Mononuclear cell (primary cell): ENCODE measurements around the gene SH3RF1. TPM values are rescaled to one million over a fixed set of nuclear protein-coding genes. Genes with fewer than 3 reads are reported as not detected.

ENCODE experiments used
- H3K27me3 ChIP-seq: 2 replicates; pipeline ENCODE4 v1.6.0; 2011; ENCODE audit warnings: low read length, control low read depth; ENCODE audit not compliant: insufficient read depth
- H3K4me1 ChIP-seq: 2 replicates; pipeline ENCODE4 v1.5.1; 2011; ENCODE audit warnings: mild to moderate bottlenecking, low read length, control low read depth; ENCODE audit not compliant: insufficient read depth
- H3K4me3 ChIP-seq: 2 replicates; pipeline ENCODE4 v1.5.1; 2011; ENCODE audit warnings: mild to moderate bottlenecking, low read length, moderate library complexity
- H3K9me3 ChIP-seq: 2 replicates; pipeline ENCODE4 v1.5.1; 2011; ENCODE audit warnings: low read depth, mild to moderate bottlenecking, control low read depth, low read length
- total RNA-seq: library from RNA; depleted of rRNA; stranded (reverse); fragments of >200 nt; gene quantifications from one replicate; pipeline ENCODE4 v1.2.3, GENCODE V29; 2012

The SH3RF1 gene
- total RNA-seq, 1 donor, result 0.94 TPM

- no peak overlapping the region for H3K4me3 ChIP-seq
- H3K4me1 ChIP-seq, result no peaks in the 10 kb centered on the region
- no peaks in the 10 kb centered on the region for H3K9me3 ChIP-seq
- H3K27me3 ChIP-seq, result no peaks in the 10 kb centered on the region
Observed at GRCh38 chr4:169121861-169122382, 148.8 kb downstream of the SH3RF1 start.

DNA sequence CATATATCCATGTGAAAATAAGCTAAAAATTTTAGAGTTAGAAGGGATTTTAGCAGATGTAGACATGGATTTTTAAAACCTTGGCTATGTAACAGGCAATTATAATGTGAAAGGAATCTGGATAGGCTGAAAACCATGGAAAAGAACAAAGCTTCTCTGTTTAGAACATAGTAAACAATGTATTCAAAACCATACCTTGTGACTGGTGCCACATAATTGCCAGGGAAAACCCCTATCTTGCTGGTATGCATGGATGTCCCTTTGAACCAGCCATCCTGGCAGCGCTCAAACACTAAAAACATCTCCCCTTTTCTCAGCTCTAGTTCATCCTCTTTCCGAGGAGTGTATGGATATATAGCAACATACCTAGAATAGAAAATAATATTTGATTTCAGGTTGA, 150.1 kb downstream of the SH3RF1 start:
- no peaks in the 10 kb centered on the region for H3K9me3 ChIP-seq
- no peaks in the 10 kb centered on the region for H3K4me1 ChIP-seq
- H3K4me3 ChIP-seq, result no peak overlapping the region
- no peaks in the 10 kb centered on the region for H3K27me3 ChIP-seq

DNA sequence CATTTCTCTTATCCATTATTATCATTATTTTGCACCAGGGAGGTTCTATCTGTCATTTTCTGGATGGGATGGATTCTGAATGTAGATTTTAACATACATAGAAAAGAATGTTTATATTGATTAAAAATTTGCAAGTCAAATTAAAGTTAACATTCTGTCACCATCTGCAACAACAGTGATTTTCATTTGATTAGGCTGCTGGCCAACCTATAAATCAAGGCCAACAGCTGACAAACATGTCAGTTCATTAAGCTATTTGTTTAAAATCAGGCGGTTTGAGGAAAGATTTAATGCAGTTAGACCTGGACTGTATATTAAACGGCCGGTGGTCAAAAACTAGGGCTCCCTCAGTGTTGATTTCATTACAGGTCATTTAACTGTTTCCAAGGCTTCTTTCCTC, 151.2 kb downstream of the SH3RF1 start:
- no peaks in the 10 kb centered on the region for H3K9me3 ChIP-seq
- H3K4me1 ChIP-seq, result no peaks in the 10 kb centered on the region
- H3K27me3 ChIP-seq, result no peaks in the 10 kb centered on the region
- no peak overlapping the region for H3K4me3 ChIP-seq

DNA sequence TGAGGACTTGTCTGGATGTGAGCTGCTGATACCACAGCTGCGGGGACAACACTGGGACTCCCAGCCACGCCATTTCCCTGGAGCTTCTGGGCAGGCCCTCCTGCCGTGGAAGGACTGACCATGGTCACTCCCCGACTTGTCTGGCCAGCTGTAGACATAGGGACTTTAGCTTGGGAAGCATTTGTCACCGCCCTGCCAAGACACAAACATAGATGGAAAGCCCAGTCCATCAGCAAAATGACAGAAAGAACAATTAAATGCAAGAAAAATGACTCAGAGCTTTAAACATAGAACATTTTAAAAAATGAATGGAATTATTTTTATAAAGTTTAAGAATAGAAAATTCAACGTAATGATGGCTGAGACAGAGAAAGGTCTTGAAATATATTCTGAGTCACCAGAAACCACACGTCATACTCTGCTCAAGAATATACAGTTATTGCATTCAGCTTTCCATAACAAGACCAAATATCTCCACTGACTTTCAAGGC, 153.1 kb downstream of the SH3RF1 start:
- no peaks in the 10 kb centered on the region for H3K27me3 ChIP-seq
- no peak overlapping the region for H3K4me3 ChIP-seq
- H3K4me1 ChIP-seq, result no peaks in the 10 kb centered on the region

DNA sequence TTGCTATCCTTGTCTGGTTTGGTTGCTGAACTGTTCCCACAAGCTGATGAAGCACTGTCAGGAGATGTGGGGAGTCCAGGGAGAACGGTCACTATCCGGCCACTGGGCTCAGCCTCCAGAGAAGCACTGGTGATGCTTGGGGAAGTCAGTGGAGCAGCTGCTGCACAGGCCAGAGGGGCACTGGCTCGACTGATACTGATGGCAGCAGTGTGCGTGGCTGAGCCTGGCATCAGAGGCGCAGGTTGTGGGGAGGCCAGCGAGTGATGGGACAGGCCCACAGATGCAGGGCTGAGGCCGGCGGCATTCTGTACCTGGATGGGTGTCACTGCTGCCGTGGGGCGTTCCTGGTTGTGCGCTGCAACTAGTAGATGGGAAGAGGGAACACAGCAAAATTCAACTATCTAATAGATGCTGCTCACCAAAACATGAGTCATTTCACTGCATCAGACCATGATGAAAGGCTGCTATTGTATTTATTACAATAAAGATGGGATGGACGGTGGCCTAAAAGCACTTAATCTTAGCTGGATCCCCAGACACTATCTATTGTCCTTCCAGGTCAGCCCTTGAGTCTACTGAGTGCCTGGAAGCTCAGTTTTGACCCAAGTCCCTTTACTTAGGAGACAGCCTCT, 154.4 kb downstream of the SH3RF1 start:
- Histone ChIP-seq H3K27me3 (no peaks in the 10 kb centered on the region), H3K4me1 (no peaks in the 10 kb centered on the region), H3K4me3 (no peak overlapping the region), H3K9me3 (no peaks in the 10 kb centered on the region)

More for the DNA sequence above, 153.1 kb downstream of the SH3RF1 start:
- H3K9me3 ChIP-seq, result no peaks in the 10 kb centered on the region

DNA sequence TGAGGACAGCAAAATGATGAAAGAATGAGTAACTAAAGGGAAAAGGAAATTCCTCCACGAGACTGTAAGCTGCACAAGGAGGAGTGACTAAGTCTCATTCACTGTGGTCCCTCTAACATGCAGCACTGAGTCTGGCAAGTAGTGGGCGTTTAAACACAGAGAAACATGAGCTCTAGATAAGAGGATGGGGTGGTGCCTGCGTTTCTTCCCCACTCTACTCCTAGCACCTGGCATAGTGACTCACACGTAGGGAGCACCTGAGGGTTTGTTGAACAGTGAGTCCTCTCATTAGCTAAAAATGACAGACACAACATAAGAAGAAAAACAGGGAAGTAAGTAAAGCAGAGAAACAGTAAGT, 154.9 kb downstream of the SH3RF1 start:
- H3K4me1 ChIP-seq, result no peaks in the 10 kb centered on the region
- no peaks in the 10 kb centered on the region for H3K27me3 ChIP-seq
- no peak overlapping the region for H3K4me3 ChIP-seq
- H3K9me3 ChIP-seq, result no peaks in the 10 kb centered on the region

GRCh38 chr4:169115144-169115896, 155.4 kb downstream of the SH3RF1 start:
- H3K9me3 ChIP-seq, result no peaks in the 10 kb centered on the region
- H3K27me3 ChIP-seq, result no peaks in the 10 kb centered on the region
- no peak overlapping the region for H3K4me3 ChIP-seq
- H3K4me1 ChIP-seq, result no peaks in the 10 kb centered on the region

DNA sequence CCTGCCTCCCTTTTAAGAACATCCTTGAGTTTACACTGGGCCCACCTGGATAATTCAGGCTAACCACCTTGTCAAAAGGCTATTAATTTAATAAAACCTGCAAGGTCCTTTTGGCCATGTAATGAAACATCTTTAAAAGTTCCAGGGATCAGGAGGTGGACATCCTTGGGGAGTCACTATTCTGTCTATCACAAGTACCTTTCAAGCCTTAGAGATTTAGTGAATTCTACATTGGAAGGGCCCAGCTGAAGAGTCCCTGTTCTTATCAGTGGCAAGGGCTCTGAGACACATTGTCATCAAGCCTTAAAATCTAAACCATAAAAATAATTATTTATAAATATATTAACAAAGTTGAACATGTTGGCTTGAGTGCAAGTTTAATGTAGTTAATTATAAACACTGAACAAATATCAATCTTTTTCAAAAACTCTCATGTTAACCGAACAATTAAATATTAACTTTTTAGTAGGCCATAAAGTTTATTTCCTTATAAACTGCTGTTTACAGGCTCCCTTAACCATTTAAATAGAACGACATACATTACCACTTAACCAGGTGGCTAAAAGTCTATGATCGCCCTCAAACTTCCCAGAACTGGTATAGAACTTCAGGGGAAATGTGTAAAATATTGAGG, 156.3 kb downstream of the SH3RF1 start:
- no peak overlapping the region for H3K4me3 ChIP-seq
- no peaks in the 10 kb centered on the region for H3K27me3 ChIP-seq
- no peaks in the 10 kb centered on the region for H3K9me3 ChIP-seq
- H3K4me1 ChIP-seq, result no peaks in the 10 kb centered on the region

- no peaks in the 10 kb centered on the region for H3K4me1 ChIP-seq
- no peak overlapping the region for H3K4me3 ChIP-seq
- H3K27me3 ChIP-seq, result no peaks in the 10 kb centered on the region
- no peaks in the 10 kb centered on the region for H3K9me3 ChIP-seq
Observed at GRCh38 chr4:169110633-169111032, 160.1 kb downstream of the SH3RF1 start.

DNA sequence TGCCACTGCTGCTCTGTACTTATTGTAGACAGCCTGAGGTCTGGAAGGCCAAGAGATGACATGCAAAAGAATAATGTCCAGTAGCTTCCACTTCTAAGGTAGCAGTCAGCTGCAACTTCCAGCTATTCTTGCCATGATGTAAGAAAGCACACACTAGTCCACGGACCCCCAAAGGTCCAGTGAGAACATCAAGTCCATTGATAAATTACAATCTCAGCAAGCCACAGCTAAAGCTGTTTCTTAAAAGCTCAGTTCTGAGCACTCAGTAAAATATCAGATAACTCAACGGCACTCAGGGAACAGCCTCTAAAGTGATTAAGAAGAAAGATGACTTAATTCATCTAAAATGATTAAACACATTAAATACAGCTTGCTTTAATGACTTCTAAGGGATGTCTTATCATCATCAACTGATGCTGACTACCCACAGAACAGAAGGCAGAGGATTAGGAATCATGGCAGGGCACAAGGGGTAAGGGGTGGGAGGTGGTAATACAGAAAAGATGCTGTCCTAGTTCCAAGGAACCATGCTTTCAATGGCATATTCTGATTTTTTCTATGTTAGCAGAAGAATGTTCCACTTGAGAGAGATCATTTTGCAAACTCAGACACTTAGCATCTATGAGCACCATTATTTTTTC, 161.6 kb downstream of the SH3RF1 start:
- no peaks in the 10 kb centered on the region for H3K9me3 ChIP-seq
- H3K27me3 ChIP-seq, result no peaks in the 10 kb centered on the region
- H3K4me1 ChIP-seq, result no peaks in the 10 kb centered on the region
- H3K4me3 ChIP-seq, result no peak overlapping the region

- Histone ChIP-seq H3K4me1 (no peaks in the 10 kb centered on the region), H3K9me3 (no peaks in the 10 kb centered on the region), H3K27me3 (no peaks in the 10 kb centered on the region), H3K4me3 (no peak overlapping the region)
Observed at GRCh38 chr4:169108303-169108702, 162.5 kb downstream of the SH3RF1 start.

DNA sequence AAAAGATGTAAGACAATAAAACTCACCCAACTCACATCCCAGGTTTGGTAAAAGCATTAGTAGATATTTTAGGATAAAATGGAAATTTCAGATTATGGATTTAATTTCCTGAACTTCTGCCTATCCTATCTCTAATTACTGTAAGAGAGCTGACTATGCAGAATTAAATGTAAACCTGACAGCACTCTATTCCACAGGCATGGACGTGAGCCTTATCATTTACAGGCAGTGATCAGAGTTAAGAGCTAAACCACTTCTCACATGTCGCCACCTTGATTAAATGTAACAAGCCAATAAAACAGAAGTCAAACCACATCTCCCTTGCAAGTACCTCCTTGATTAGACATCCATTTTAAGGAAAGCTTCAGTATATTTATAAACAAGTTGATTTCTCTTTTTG, 163.2 kb downstream of the SH3RF1 start:
- Histone ChIP-seq H3K9me3 (no peaks in the 10 kb centered on the region), H3K4me1 (no peaks in the 10 kb centered on the region), H3K4me3 (no peak overlapping the region), H3K27me3 (no peaks in the 10 kb centered on the region)

GRCh38 chr4:169106696-169107229, 164.0 kb downstream of the SH3RF1 start:
- no peak overlapping the region for H3K4me3 ChIP-seq
- H3K4me1 ChIP-seq, result no peaks in the 10 kb centered on the region
- no peaks in the 10 kb centered on the region for H3K9me3 ChIP-seq
- H3K27me3 ChIP-seq, result no peaks in the 10 kb centered on the region

DNA sequence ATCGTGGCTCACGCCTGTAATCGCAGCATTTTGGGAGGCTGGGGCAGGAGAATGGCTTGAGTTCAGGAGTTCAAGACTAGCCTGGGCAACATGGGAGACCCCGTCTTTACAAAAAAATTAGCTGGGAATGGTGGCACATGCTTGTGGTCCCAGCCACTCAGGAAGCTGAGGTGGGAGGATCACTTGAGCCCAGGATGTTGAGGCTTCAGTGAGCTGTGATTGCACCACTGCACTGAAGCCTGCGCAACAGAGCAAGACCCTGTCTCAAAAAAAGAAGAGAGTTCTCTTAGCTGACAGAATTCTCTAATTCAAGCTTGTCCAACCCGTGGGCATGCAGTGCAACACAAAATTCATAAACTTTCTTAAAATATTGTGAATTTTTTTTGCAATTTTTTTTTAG, 165.1 kb downstream of the SH3RF1 start:
- H3K27me3 ChIP-seq, result no peaks in the 10 kb centered on the region
- no peaks in the 10 kb centered on the region for H3K9me3 ChIP-seq
- no peaks in the 10 kb centered on the region for H3K4me1 ChIP-seq
- H3K4me3 ChIP-seq, result no peak overlapping the region

DNA sequence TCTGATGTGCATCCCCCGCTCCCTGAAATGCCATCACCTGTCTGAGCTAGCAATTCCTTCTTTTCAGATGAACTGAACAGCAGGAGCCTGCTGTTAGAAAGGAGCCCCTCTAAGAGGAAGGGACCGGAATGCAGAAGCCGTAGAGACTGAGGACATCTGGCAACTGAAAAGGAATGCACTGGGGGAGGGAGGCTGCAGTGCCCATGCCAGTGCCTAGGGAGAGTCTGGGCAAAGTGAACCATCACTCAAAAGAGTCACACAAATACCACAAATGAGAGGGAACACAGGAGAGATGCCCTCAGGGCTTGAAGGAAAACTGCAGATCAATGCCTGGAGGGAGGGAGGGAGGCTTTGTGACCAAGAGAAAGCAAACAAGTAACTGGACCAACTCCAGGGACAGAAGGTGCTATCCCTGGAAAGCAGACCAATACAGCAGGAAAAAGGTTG, 166.8 kb downstream of the SH3RF1 start:
- H3K27me3 ChIP-seq, result no peaks in the 10 kb centered on the region
- no peak overlapping the region for H3K4me3 ChIP-seq
- H3K9me3 ChIP-seq, result no peaks in the 10 kb centered on the region
- peaks cover 10% of the 10 kb centered on the region for H3K4me1 ChIP-seq
